H1 (cell line): ENCODE measurements around the gene ZBTB34. TPM values are rescaled to one million over a fixed set of nuclear protein-coding genes. Genes with fewer than 3 reads are reported as not detected.

Source experiments
- CTCF ChIA-PET: fragments of 300-600 bp; sonication (Branson Sonifier 250); formaldehyde crosslinking; loops from one replicate; lab custom pipeline; 2021; ENCODE audit not compliant: partially characterized antibody; lab: Charles Lee
- POLR2A ChIA-PET: fragments of 300-600 bp; sonication (Branson Sonifier 250); formaldehyde crosslinking; loops from one replicate; lab custom pipeline; 2021; ENCODE audit warnings: inconsistent platforms; ENCODE audit not compliant: partially characterized antibody; lab: Charles Lee
- DNase-seq, 2 experiments: peaks; one replicate each; pipeline versions ENCODE4 v3.0.0 to v3.0.0-alpha.2; 2010 to 2022; ENCODE audit warnings: low spot score in 2 of 2, low read depth in 1 of 2, mixed read lengths in 1 of 2
- FAIRE-seq: peaks from 2 replicates; lab custom pipeline; 2011; peaks lifted over from hg19 to GRCh38; lab: Jason Lieb, UNC
- H2AFZ ChIP-seq: 2 replicates; pipeline ENCODE4 v1.8.1; 2012; ENCODE audit warnings: low read length, inconsistent platforms
- H2AK5ac ChIP-seq: 2 replicates; pipeline ENCODE4 v1.6.1; 2013; ENCODE audit warnings: low read depth, low read length
- H2BK120ac ChIP-seq: replicated peaks from 2 replicates; pipeline ENCODE3; 2013; ENCODE audit warnings: low read depth, low read length, inconsistent platforms
- H2BK12ac ChIP-seq: 2 replicates; pipeline ENCODE4 v1.6.1; 2013; ENCODE audit warnings: low read depth, low read length
- H2BK15ac ChIP-seq: 2 replicates; pipeline ENCODE4 v1.6.1; 2013; ENCODE audit warnings: low read length
- H2BK20ac ChIP-seq: 2 replicates; pipeline ENCODE4 v1.6.1; 2013; ENCODE audit warnings: low read length
- H2BK5ac ChIP-seq: 2 replicates; pipeline ENCODE4 v1.6.1; 2013; ENCODE audit warnings: low read depth, low read length
- H3K14ac ChIP-seq: 2 replicates; pipeline ENCODE4 v1.6.1; 2013; ENCODE audit warnings: inconsistent platforms; ENCODE audit not compliant: insufficient read length
- H3K18ac ChIP-seq: 2 replicates; pipeline ENCODE4 v1.6.1; 2013; ENCODE audit warnings: low read length; ENCODE audit errors: extremely low read depth
- H3K23ac ChIP-seq: 2 replicates; pipeline ENCODE4 v1.6.1; 2013; ENCODE audit warnings: inconsistent platforms; ENCODE audit not compliant: insufficient read length
- H3K23me2 ChIP-seq: 2 replicates; pipeline ENCODE4 v1.6.1; 2013; ENCODE audit warnings: low read depth, low read length
- H3K27ac ChIP-seq: 2 replicates; pipeline ENCODE4 v1.6.1; 2011; ENCODE audit warnings: low read depth, low read length, inconsistent platforms
- H3K27me3 ChIP-seq, 4 experiments: replicated peaks in 1 of 4; 1 replicate in 1 of 4; 2 replicates in 3 of 4; pipeline versions ENCODE4 v1.6.1 to v1.8.1; 2011 to 2013; ENCODE audit warnings: low read length in 3 of 4, mild to moderate bottlenecking in 3 of 4, inconsistent platforms in 2 of 4, mixed read lengths in 2 of 4, moderate library complexity in 1 of 4; ENCODE audit not compliant: control insufficient read depth in 3 of 4, insufficient read depth in 3 of 4; ENCODE audit errors: extremely low read depth in 1 of 4
- H3K36me3 ChIP-seq, 4 experiments: 2 replicates each; pipeline versions ENCODE4 v1.6.1 to v1.8.1; 2011 to 2013; ENCODE audit warnings: mild to moderate bottlenecking in 4 of 4, low read length in 3 of 4, moderate library complexity in 2 of 4, control low read depth in 1 of 4, inconsistent platforms in 1 of 4; ENCODE audit not compliant: insufficient read depth in 4 of 4, control insufficient read depth in 2 of 4
- H3K4ac ChIP-seq: replicated peaks from 2 replicates; pipeline ENCODE3; 2013; ENCODE audit warnings: low read length, low read depth, mixed read lengths, inconsistent platforms; ENCODE audit not compliant: insufficient read length
- H3K4me1 ChIP-seq, 4 experiments: replicated peaks in 1 of 4; 1 replicate in 1 of 4; 2 replicates in 3 of 4; pipeline versions ENCODE4 v1.6.1 to v1.8.1; 2011 to 2013; ENCODE audit warnings: low read length in 3 of 4, inconsistent platforms in 2 of 4, mixed read lengths in 1 of 4; ENCODE audit not compliant: insufficient read depth in 4 of 4, control insufficient read depth in 3 of 4
- H3K4me2 ChIP-seq, 2 experiments: 2 replicates each; pipeline versions ENCODE4 v1.6.1 to v1.8.1; 2011 to 2013; ENCODE audit warnings: low read depth in 2 of 2, low read length in 2 of 2, control low read depth in 1 of 2, inconsistent platforms in 1 of 2, mild to moderate bottlenecking in 1 of 2; ENCODE audit not compliant: insufficient read depth in 1 of 2
- H3K4me3 ChIP-seq, 4 experiments: fragments of 200-600, 300-600 bp in 1 of 4; sonication (generic), shearing (Covaris generic), sonication (Bioruptor Twin) in 1 of 4; 2 replicates each; pipeline versions ENCODE4 v1.5.1 to v1.8.1; 2011 to 2016; ENCODE audit warnings: low read length in 4 of 4, low read depth in 3 of 4, control low read depth in 2 of 4, inconsistent platforms in 2 of 4, mild to moderate bottlenecking in 2 of 4, mixed read lengths in 1 of 4, moderate library complexity in 1 of 4; ENCODE audit not compliant: insufficient read depth in 2 of 4; ENCODE audit errors: extremely low read depth in 1 of 4
- H3K56ac ChIP-seq: replicated peaks from 2 replicates; pipeline ENCODE3; 2013; ENCODE audit warnings: low read depth, mild to moderate bottlenecking, mixed read lengths, low read length, inconsistent platforms; ENCODE audit not compliant: insufficient read length
- H3K79me1 ChIP-seq: 2 replicates; pipeline ENCODE4 v1.6.1; 2013; ENCODE audit warnings: low read depth, low read length, control low read depth
- H3K79me2 ChIP-seq, 2 experiments: 2 replicates each; pipeline versions ENCODE4 v1.6.1 to v1.8.1; 2012 to 2013; ENCODE audit warnings: low read length in 2 of 2, mild to moderate bottlenecking in 2 of 2, inconsistent platforms in 1 of 2; ENCODE audit not compliant: insufficient read depth in 2 of 2, control insufficient read depth in 1 of 2
- H3K9ac ChIP-seq, 4 experiments: replicated peaks in 1 of 4; 1 replicate in 1 of 4; 2 replicates in 3 of 4; pipeline versions ENCODE4 v1.6.1 to v1.8.1; 2011 to 2013; ENCODE audit warnings: low read depth in 3 of 4, low read length in 3 of 4, control low read depth in 2 of 4, mild to moderate bottlenecking in 2 of 4, moderate library complexity in 2 of 4, inconsistent platforms in 1 of 4; ENCODE audit errors: extremely low read depth in 1 of 4
- H3K9me3 ChIP-seq, 2 experiments: 2 replicates each; pipeline versions ENCODE4 v1.6.1 to v1.8.1; 2012 to 2013; ENCODE audit warnings: mild to moderate bottlenecking in 2 of 2, moderate library complexity in 2 of 2, control low read depth in 1 of 2, inconsistent platforms in 1 of 2, low read depth in 1 of 2, low read length in 1 of 2, mixed read lengths in 1 of 2; ENCODE audit not compliant: insufficient read depth in 2 of 2
- H4K20me1 ChIP-seq, 2 experiments: replicated peaks in 1 of 2; 2 replicates each; pipeline versions ENCODE3 to v1.8.1; 2011 to 2013; ENCODE audit warnings: inconsistent platforms in 2 of 2, low read length in 2 of 2, mild to moderate bottlenecking in 1 of 2; ENCODE audit not compliant: insufficient read depth in 2 of 2, control insufficient read depth in 1 of 2
- H4K5ac ChIP-seq: 2 replicates; pipeline ENCODE4 v1.6.1; 2013; ENCODE audit warnings: low read length, low read depth, mixed read lengths, inconsistent platforms; ENCODE audit not compliant: insufficient read length
- H4K8ac ChIP-seq: 2 replicates; pipeline ENCODE4 v1.8.0; 2013; ENCODE audit warnings: mild to moderate bottlenecking, moderate library complexity, low read length, inconsistent platforms; ENCODE audit not compliant: insufficient read depth; ENCODE audit errors: extremely low read depth
- H4K91ac ChIP-seq: replicated peaks from 2 replicates; pipeline ENCODE3; 2013; ENCODE audit warnings: low read length, mixed read lengths, inconsistent platforms; ENCODE audit not compliant: insufficient read length
- BACH1 ChIP-seq: IDR thresholded peaks from 2 replicates; pipeline ENCODE4 v1.6.1; 2012; ENCODE audit warnings: low read length, improper control_type of control experiment
- BCL11A ChIP-seq, 2 experiments: IDR thresholded peaks; one replicate each; pipeline ENCODE4 v1.6.1; 2011; ENCODE audit warnings: low read depth in 2 of 2, low read length in 2 of 2, mild to moderate bottlenecking in 2 of 2
- EZH2 ChIP-seq: fragments of 200-600 bp; sonication (generic); IDR thresholded peaks from 2 replicates; pipeline ENCODE4 v1.7.1; 2012; ENCODE audit warnings: low read depth, mild to moderate bottlenecking, moderate library complexity, low read length, inconsistent platforms; ENCODE audit not compliant: severe bottlenecking
- JUN ChIP-seq: IDR thresholded peaks from 2 replicates; pipeline ENCODE4 v1.6.1; 2011; ENCODE audit warnings: low read depth, mild to moderate bottlenecking, improper control_type of control experiment, low read length
- KDM4A ChIP-seq: IDR thresholded peaks from one replicate; pipeline ENCODE4 v1.7.1; 2012; ENCODE audit warnings: low read depth, mild to moderate bottlenecking, moderate library complexity, low read length, inconsistent platforms; ENCODE audit not compliant: severe bottlenecking
- SAP30 ChIP-seq: fragments of 300-600 bp; sonication (generic); IDR thresholded peaks from 2 replicates; pipeline ENCODE4 v1.7.1; 2012; ENCODE audit warnings: low read length, moderate library complexity, mild to moderate bottlenecking, inconsistent platforms; ENCODE audit not compliant: insufficient read depth, insufficient replicate concordance
- SP1 ChIP-seq: IDR thresholded peaks from 2 replicates; pipeline ENCODE4 v1.6.1; 2011; ENCODE audit warnings: low read depth, low read length
- WGBS, 2 experiments: shearing (Covaris generic) in 1 of 2; methylation state at CpG; one replicate each; pipeline versions ENCODE4 v1.1.6 to v1.1.7; 2013 to 2015; ENCODE audit warnings: low lambda C conversion rate in 2 of 2, mixed read lengths in 2 of 2, inconsistent platforms in 1 of 2, low coverage in 1 of 2, missing lambda C conversion rate in 1 of 2; ENCODE audit not compliant: insufficient replicate concordance in 2 of 2, insufficient coverage in 1 of 2, insufficient read length in 1 of 2; ENCODE audit errors: extremely low coverage in 1 of 2, missing lambda C conversion rate in 1 of 2; 5-methylcytosine and 5-hydroxymethylcytosine counted together
- polyA plus RNA-seq, 7 experiments: library from polyadenylated mRNA; depleted of rRNA in 3 of 7; stranded (reverse) in 5 of 7; unstranded in 2 of 7; fragments of >200 nt in 5 of 7; fragments of 200-250 nt in 2 of 7; gene quantifications; 1 replicate in 5 of 7; 2 replicates in 1 of 7; 4 replicates in 1 of 7; pipeline versions ENCODE4 v1.2.1 to v1.2.3, GENCODE V29; 2011 to 2013; ENCODE audit warnings: missing spikeins in 2 of 7, mixed read lengths in 2 of 7
- total RNA-seq: library from RNA; stranded (reverse); fragmentation: NEBNext Ultra II Directional; extraction: Animal tissue kit (Norgen Biotek cat#: 25700); gene quantifications from 2 replicates; pipeline ENCODE4 v1.2.1, GENCODE V29; 2021
- TF ChIP-seq, protein P1 (sequence below), 3 experiments: IDR thresholded peaks; 1 replicate in 2 of 3; 2 replicates in 1 of 3; pipeline versions ENCODE4 v1.5.1 to v1.6.1; 2011; ENCODE audit warnings: low read length in 3 of 3, mild to moderate bottlenecking in 3 of 3, inconsistent platforms in 2 of 3, low read depth in 1 of 3, moderate library complexity in 1 of 3; ENCODE audit not compliant: insufficient read depth in 1 of 3; ENCODE audit errors: control extremely low read depth in 1 of 3
- TF ChIP-seq, protein P2 (sequence below): IDR thresholded peaks from 2 replicates; pipeline ENCODE4 v1.6.1; 2012; ENCODE audit warnings: inconsistent platforms

The ZBTB34 gene
- total and polyA plus RNA-seq, 2 of the 8 experiments (the other 6 are each of a cell fraction or from before 2014, with no cell fraction given) = 8.2 to 15.9 TPM

DNA sequence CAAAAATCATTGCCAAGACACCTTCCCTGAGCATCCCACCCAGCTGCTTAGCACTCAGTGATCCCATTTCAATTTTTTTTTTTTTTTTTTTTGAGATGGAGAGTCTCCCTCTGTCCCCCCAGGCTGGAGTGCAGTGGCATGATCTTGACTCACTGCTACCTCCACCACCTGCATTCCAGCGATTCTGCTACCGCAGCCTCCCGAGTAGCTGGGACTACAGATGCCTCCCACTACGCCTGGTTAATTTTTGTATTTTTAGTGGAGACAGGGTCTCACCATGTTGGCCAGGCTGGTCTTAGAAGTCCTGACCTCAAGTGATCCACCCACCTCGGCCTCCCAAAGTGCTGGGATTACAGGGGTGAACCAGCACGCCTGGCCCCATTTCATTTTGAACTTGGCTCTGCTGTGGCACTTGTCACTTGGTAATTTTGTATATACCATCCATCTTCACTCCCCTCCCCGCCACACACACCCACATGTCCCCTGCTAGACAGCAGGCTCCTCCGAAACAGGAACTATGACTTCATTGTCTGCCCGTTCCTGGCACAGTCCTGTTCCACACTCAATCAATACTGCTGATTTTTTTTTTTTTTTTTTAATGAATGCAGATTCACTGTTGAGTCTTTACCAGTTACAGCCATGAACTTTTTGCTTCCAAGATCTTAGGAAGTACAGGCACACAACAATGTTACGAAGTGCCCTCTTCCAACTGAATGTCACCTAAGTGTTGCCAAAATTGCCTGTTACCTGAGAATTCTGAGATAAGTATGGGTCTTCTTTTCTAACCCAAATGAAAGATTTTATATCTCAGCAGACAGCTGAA lies 17.3 kb upstream of the ZBTB34 start:
- H3K27ac ChIP-seq = no peak overlapping the region
- POLR2A ChIA-PET = interaction anchor here (0.6 kb wide), 1 partner anchor 54 kb away, joined by 4 read pairs; no protein-coding TSS in a partner anchor
- H2BK20ac ChIP-seq = no peak overlapping the region
- H4K20me1 ChIP-seq = peaks cover 0 to 3% of the 10 kb centered on the region in 2 experiments
- H3K79me2 ChIP-seq = no peaks in the 10 kb centered on the region
- H3K36me3 ChIP-seq = no peaks in the 10 kb centered on the region
- no peak overlapping the region for H3K9ac ChIP-seq
- no peak for FAIRE-seq
- WGBS, 2 experiments = 83% methylated on average over 10 of the region's 10 CpGs; no CpG with 5 or more reads in 1 of the 2 experiments
- DNase-seq = no peak
- H4K91ac ChIP-seq = no peak overlapping the region
- H3K4me3 ChIP-seq = no peak overlapping the region
- no peak overlapping the region for H2AFZ ChIP-seq
- H4K8ac ChIP-seq = no peak overlapping the region
- H3K79me1 ChIP-seq = 0 out of 2 replicates have a peak, but pooled peaks cover 2% of the 10 kb centered on the region
- no peak overlapping the region for H3K4me2 ChIP-seq
- no peak overlapping the region for H2BK5ac ChIP-seq
- no peaks in the 10 kb centered on the region for H3K4me1 ChIP-seq
- no peak overlapping the region for H3K14ac ChIP-seq
- no peaks in the 10 kb centered on the region for H3K9me3 ChIP-seq
- H2BK12ac ChIP-seq = no peak overlapping the region
- H3K23me2 ChIP-seq = no peaks in the 10 kb centered on the region
- H3K27me3 ChIP-seq = no peaks in the 10 kb centered on the region
- no peak overlapping the region for H3K18ac ChIP-seq
- H4K5ac ChIP-seq = no peak overlapping the region
- no peak overlapping the region for H3K56ac ChIP-seq
- H3K4ac ChIP-seq = no peak overlapping the region
- H2BK15ac ChIP-seq = no peak overlapping the region
- CTCF ChIA-PET = interaction anchor here (0.7 to 1.8 kb wide), 2 partner anchors 9 to 14 kb away, joined by 3 to 5 read pairs; no protein-coding TSS in a partner anchor
- H3K23ac ChIP-seq = no peak overlapping the region
- H2BK120ac ChIP-seq = no peak overlapping the region
- no peak overlapping the region for H2AK5ac ChIP-seq
- TF ChIP-seq SP1 (no peak), BACH1 (no peak), SAP30 (no peak), KDM4A (no peak), BCL11A (IDR thresholded peaks at IDR 0.05; ENCODE audit: low read depth in 2 of 2, low read length in 2 of 2) (no peak), JUN (no peak), EZH2 (no peak)
- TF ChIP-seq, protein P1, sequence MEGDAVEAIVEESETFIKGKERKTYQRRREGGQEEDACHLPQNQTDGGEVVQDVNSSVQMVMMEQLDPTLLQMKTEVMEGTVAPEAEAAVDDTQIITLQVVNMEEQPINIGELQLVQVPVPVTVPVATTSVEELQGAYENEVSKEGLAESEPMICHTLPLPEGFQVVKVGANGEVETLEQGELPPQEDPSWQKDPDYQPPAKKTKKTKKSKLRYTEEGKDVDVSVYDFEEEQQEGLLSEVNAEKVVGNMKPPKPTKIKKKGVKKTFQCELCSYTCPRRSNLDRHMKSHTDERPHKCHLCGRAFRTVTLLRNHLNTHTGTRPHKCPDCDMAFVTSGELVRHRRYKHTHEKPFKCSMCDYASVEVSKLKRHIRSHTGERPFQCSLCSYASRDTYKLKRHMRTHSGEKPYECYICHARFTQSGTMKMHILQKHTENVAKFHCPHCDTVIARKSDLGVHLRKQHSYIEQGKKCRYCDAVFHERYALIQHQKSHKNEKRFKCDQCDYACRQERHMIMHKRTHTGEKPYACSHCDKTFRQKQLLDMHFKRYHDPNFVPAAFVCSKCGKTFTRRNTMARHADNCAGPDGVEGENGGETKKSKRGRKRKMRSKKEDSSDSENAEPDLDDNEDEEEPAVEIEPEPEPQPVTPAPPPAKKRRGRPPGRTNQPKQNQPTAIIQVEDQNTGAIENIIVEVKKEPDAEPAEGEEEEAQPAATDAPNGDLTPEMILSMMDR (IDR thresholded peaks at IDR 0.05; ENCODE audit: control extremely low read depth in 1 of 3, insufficient read depth in 1 of 3, low read depth in 1 of 3, low read length in 3 of 3) = no peak
- TF ChIP-seq, protein P2, sequence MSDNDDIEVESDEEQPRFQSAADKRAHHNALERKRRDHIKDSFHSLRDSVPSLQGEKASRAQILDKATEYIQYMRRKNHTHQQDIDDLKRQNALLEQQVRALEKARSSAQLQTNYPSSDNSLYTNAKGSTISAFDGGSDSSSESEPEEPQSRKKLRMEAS = no peak
